Adrenal gland (tissue), 5 donors: ENCODE data around the gene ST3GAL3.

Experiments used
- POLR2A ChIP-seq, 2 donors: fragments of 450-650 bp; IDR thresholded peaks; one replicate each; pipeline ENCODE4 v1.6.1; 2017; ENCODE audit warnings: antibody characterized with exemption in 2 of 2, mild to moderate bottlenecking in 2 of 2, moderate library complexity in 1 of 2
- TF ChIP-seq, protein P1 (sequence below), 6 experiments: fragments of 450-650 bp in 4 of 6; fragments of 200-600 bp in 2 of 6; sonication (generic) in 1 of 6; IDR thresholded peaks; 1 replicate in 5 of 6; 2 replicates in 1 of 6; pipeline versions ENCODE4 v1.5.1 to v1.8.0; 2016 to 2021; ENCODE audit warnings: antibody characterized with exemption in 6 of 6, mild to moderate bottlenecking in 2 of 6, moderate library complexity in 1 of 6
- donor health status: DM: no; HTN: no; CAD: no.

DNA sequence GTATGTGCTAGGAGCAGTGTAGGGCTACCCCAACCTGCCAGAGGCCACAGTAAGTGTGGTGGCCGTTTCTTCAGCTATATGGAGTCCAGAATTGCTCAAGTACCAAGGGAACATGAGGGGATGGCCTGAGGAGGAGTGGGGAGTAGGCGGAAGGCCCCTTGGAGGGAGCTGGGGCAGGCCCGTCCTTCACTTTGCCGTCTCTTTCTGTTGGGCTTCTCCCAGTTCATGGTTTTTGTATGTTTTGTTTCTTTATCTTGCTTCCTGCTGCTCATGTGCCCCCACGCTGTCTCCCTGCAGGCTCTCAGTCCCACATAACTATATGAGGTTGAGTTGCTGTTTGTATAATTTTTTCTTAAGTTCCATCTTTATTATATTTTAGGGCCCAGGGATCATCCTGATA, 256.6 kb downstream of the ST3GAL3 start:
- TF ChIP-seq, protein P1, sequence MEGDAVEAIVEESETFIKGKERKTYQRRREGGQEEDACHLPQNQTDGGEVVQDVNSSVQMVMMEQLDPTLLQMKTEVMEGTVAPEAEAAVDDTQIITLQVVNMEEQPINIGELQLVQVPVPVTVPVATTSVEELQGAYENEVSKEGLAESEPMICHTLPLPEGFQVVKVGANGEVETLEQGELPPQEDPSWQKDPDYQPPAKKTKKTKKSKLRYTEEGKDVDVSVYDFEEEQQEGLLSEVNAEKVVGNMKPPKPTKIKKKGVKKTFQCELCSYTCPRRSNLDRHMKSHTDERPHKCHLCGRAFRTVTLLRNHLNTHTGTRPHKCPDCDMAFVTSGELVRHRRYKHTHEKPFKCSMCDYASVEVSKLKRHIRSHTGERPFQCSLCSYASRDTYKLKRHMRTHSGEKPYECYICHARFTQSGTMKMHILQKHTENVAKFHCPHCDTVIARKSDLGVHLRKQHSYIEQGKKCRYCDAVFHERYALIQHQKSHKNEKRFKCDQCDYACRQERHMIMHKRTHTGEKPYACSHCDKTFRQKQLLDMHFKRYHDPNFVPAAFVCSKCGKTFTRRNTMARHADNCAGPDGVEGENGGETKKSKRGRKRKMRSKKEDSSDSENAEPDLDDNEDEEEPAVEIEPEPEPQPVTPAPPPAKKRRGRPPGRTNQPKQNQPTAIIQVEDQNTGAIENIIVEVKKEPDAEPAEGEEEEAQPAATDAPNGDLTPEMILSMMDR (IDR thresholded peaks at IDR 0.05), result no peak
- TF ChIP-seq POLR2A (IDR thresholded peaks at IDR 0.05), result no peak
